ENCODE results near the gene AP4E1.

DNA sequence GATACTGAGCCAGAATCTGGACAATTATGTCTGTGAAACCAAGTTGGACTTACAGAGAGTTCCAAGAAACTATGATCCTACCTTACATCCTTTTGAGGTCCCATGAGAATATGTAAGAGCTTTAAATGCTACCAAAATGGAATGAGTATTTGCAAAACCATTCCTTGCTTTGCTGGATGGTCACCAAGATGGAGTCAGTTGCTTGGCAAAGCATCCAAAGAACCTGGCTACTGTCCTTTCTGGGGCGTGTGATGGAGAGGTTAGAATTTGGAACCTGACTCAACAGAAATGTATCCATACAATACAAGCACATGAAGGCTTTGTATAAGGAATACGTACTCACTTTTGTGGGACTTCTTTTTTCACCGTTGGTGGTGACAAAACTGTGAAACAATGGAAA, 36.2 kb downstream of the AP4E1 start:
- no peak for TF ChIP-seq POLR2AphosphoS5 (IDR thresholded peaks at IDR 0.05; ENCODE audit: low read depth, low read length)
- TF ChIP-seq, protein P1, sequence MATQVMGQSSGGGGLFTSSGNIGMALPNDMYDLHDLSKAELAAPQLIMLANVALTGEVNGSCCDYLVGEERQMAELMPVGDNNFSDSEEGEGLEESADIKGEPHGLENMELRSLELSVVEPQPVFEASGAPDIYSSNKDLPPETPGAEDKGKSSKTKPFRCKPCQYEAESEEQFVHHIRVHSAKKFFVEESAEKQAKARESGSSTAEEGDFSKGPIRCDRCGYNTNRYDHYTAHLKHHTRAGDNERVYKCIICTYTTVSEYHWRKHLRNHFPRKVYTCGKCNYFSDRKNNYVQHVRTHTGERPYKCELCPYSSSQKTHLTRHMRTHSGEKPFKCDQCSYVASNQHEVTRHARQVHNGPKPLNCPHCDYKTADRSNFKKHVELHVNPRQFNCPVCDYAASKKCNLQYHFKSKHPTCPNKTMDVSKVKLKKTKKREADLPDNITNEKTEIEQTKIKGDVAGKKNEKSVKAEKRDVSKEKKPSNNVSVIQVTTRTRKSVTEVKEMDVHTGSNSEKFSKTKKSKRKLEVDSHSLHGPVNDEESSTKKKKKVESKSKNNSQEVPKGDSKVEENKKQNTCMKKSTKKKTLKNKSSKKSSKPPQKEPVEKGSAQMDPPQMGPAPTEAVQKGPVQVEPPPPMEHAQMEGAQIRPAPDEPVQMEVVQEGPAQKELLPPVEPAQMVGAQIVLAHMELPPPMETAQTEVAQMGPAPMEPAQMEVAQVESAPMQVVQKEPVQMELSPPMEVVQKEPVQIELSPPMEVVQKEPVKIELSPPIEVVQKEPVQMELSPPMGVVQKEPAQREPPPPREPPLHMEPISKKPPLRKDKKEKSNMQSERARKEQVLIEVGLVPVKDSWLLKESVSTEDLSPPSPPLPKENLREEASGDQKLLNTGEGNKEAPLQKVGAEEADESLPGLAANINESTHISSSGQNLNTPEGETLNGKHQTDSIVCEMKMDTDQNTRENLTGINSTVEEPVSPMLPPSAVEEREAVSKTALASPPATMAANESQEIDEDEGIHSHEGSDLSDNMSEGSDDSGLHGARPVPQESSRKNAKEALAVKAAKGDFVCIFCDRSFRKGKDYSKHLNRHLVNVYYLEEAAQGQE (IDR thresholded peaks at IDR 0.05; ENCODE audit: insufficient read depth in 1 of 2, low read depth in 2 of 2, low read length in 2 of 2): no peak
- no peak for TF ChIP-seq TAF1 (IDR thresholded peaks at IDR 0.05; ENCODE audit: borderline replicate concordance, insufficient read depth, low read length)
- TF ChIP-seq FOXP2 (optimal IDR thresholded peaks at IDR 0.05; ENCODE audit: borderline replicate concordance, extremely low read depth, extremely low read length, insufficient read depth): no peak
